SK-N-SH (cell line): ENCODE data around the gene CORO1A. TPM values are rescaled to one million over a fixed set of nuclear protein-coding genes. Genes with fewer than 3 reads are reported as not detected.
"Not testable (repeated sequence)": the region's sequence is repeated elsewhere in the genome, so short reads cannot be mapped to it uniquely, and the experiment has no call there.

Source experiments
- CTCF ChIA-PET: fragments of 300-600, 350-600 bp; formaldehyde crosslinking; extraction: SDS; loops from one replicate; lab custom pipeline; 2021; lab: Yijun Ruan, JAX
- POLR2A ChIA-PET: fragments of 350-600 bp; sonication (Branson Sonifier 250); formaldehyde crosslinking; extraction: SDS; loops from one replicate; lab custom pipeline; 2020; ENCODE audit warnings: antibody characterized with exemption, inconsistent platforms; lab: Yijun Ruan, JAX
- DNase-seq: peaks from one replicate; pipeline ENCODE4 v3.0.0; 2012
- H2AFZ ChIP-seq: fragments of 200-600 bp; sonication (generic); 2 replicates; pipeline ENCODE4 v1.8.1; 2016; ENCODE audit warnings: antibody characterized with exemption, mild to moderate bottlenecking, low read depth
- H3F3A ChIP-seq: fragments of 200-600 bp; sonication (generic); replicated peaks from 2 replicates; pipeline ENCODE3; 2016; ENCODE audit warnings: antibody characterized with exemption, mild to moderate bottlenecking; ENCODE audit not compliant: insufficient read depth
- H3K27ac ChIP-seq, 2 experiments: fragments of 200-500 bp in 1 of 2; fragments of 200-600 bp in 1 of 2; sonication (Bioruptor generic) in 1 of 2; sonication (generic), shearing (Covaris generic) in 1 of 2; 2 replicates each; pipeline versions ENCODE4 v1.5.1 to v1.6.1; 2014 to 2016; ENCODE audit warnings: low read depth in 2 of 2, inconsistent platforms in 1 of 2, low read length in 1 of 2, mild to moderate bottlenecking in 1 of 2, mixed read lengths in 1 of 2
- H3K27me3 ChIP-seq: fragments of 200-600 bp; sonication (generic), shearing (Covaris generic); 2 replicates; pipeline ENCODE4 v1.6.1; 2016; ENCODE audit warnings: mixed run types; ENCODE audit not compliant: insufficient read depth
- H3K36me3 ChIP-seq, 2 experiments: fragments of 200-500 bp in 1 of 2; fragments of 200-600 bp in 1 of 2; sonication (Bioruptor generic) in 1 of 2; sonication (generic) in 1 of 2; replicated peaks in 1 of 2; 2 replicates each; pipeline versions ENCODE3 to v1.5.1; 2014 to 2016; ENCODE audit warnings: low read length in 1 of 2, mild to moderate bottlenecking in 1 of 2; ENCODE audit not compliant: insufficient read depth in 2 of 2, control insufficient read depth in 1 of 2
- H3K4me1 ChIP-seq, 2 experiments: fragments of 200-500 bp in 1 of 2; fragments of 200-600 bp in 1 of 2; sonication (Bioruptor generic) in 1 of 2; sonication (generic), shearing (Covaris generic) in 1 of 2; 2 replicates each; pipeline versions ENCODE4 v1.5.1 to v1.6.1; 2014 to 2016; ENCODE audit warnings: low read depth in 1 of 2, low read length in 1 of 2, mixed run types in 1 of 2; ENCODE audit not compliant: insufficient read depth in 2 of 2, control insufficient read depth in 1 of 2
- H3K4me2 ChIP-seq: fragments of 200-600 bp; sonication (generic), shearing (Covaris generic); 2 replicates; pipeline ENCODE4 v1.6.1; 2017; ENCODE audit warnings: mixed run types
- H3K4me3 ChIP-seq, 2 experiments: fragments of 200-500 bp in 1 of 2; fragments of 200-600 bp in 1 of 2; sonication (Bioruptor generic) in 1 of 2; sonication (generic), shearing (Covaris generic) in 1 of 2; 2 replicates each; pipeline versions ENCODE4 v1.5.1 to v1.8.1; 2014 to 2016; ENCODE audit warnings: low read depth in 2 of 2, inconsistent platforms in 1 of 2, low read length in 1 of 2, mild to moderate bottlenecking in 1 of 2, mixed read lengths in 1 of 2, moderate library complexity in 1 of 2
- H3K79me2 ChIP-seq: fragments of 200-600 bp; sonication (generic); 2 replicates; pipeline ENCODE4 v1.8.1; 2017; ENCODE audit warnings: mild to moderate bottlenecking; ENCODE audit not compliant: insufficient read depth
- H3K9ac ChIP-seq: fragments of 200-600 bp; sonication (generic); 2 replicates; pipeline ENCODE4 v1.6.1; 2017; ENCODE audit warnings: mixed run types
- H3K9me2 ChIP-seq: fragments of 200-600 bp; sonication (generic); 2 replicates; pipeline ENCODE4 v1.6.1; 2017; ENCODE audit warnings: mixed run types
- H3K9me3 ChIP-seq: fragments of 200-600 bp; sonication (generic); 2 replicates; pipeline ENCODE4 v1.6.1; 2017; ENCODE audit warnings: mixed run types, mild to moderate bottlenecking, moderate library complexity
- H4K20me1 ChIP-seq: fragments of 200-600 bp; sonication (generic); 2 replicates; pipeline ENCODE4 v1.6.1; 2017; ENCODE audit warnings: mild to moderate bottlenecking, mixed run types; ENCODE audit not compliant: insufficient read depth
- WGBS: methylation state at CpG from one replicate; pipeline ENCODE4 v1.1.6; 2017; ENCODE audit warnings: low lambda C conversion rate; 5-methylcytosine and 5-hydroxymethylcytosine counted together
- polyA plus RNA-seq, 3 experiments: library from polyadenylated mRNA; depleted of rRNA; stranded (reverse); fragments of >200 nt; gene quantifications; 2 replicates each; pipeline ENCODE4 v1.2.3, GENCODE V29; 2012

The CORO1A gene
- polyA plus RNA-seq, 1 of the 3 experiments (the other 2 are of a cell fraction): 13.5 TPM

DNA sequence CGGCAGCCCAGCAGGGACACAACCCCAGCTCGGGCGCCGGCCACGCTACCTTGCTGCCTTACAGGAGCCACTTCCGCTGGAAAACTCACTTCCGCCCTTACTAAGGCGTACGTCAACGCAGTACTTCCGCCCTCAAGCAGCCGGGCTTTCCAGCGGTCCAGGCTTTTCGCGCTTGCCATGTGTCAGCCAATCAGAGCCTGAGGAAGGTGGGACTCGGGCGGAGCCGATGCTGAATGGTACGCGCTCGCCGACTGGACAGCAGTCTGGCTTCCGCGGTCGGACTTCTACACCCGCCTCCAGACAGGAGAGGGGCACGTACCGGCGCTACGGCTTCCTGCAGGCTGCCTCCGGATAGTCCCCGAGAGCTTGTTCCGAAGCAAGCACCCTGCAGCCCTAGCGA, 10.2 kb downstream of the CORO1A start, which contains the start of the genes BOLA2B and SLX1A:
Gene BOLA2B (minus strand): TSS at position 52 of the 400 bp plus-strand sequence. CDS start 71 bp downstream, outside the sequence.
Gene SLX1A (plus strand): TSS at position 261 of the 400 bp plus-strand sequence. CDS start 210 bp downstream, outside the sequence.
- WGBS: no CpG with 5 or more reads among the region's 34 CpGs

GRCh38 chr16:30194172-30194925, 10.9 kb downstream of the CORO1A start:
- H4K20me1 ChIP-seq, H3K9me2 ChIP-seq, H3K27ac ChIP-seq, H3F3A ChIP-seq, POLR2A ChIA-PET, H3K36me3 ChIP-seq, H3K27me3 ChIP-seq, CTCF ChIA-PET, H3K9me3 ChIP-seq, H3K79me2 ChIP-seq, H2AFZ ChIP-seq, DNase-seq, H3K4me1 ChIP-seq: not testable (repeated sequence)
- H3K4me3 ChIP-seq: peak overlapping the region in 1 of 2 experiments; percentile 50; a peak in 2 of 4 replicates
- peak overlapping the region; percentile 54; the same call in 1 of the 2 replicates for H3K9ac ChIP-seq
- WGBS: 12% methylated on average over 17 of the region's 60 CpGs
- H3K4me2 ChIP-seq: peak overlapping the region; percentile 74; the same call in 1 of the 2 replicates

More for the DNA sequence above, 10.2 kb downstream of the CORO1A start, which contains the start of the genes BOLA2B and SLX1A:
- H3K79me2 ChIP-seq, CTCF ChIA-PET, H3K9me2 ChIP-seq, H2AFZ ChIP-seq, H3K9me3 ChIP-seq, H3K36me3 ChIP-seq, H3F3A ChIP-seq, DNase-seq, H3K27me3 ChIP-seq, H3K27ac ChIP-seq, H4K20me1 ChIP-seq, H3K4me1 ChIP-seq, POLR2A ChIA-PET: not testable (repeated sequence)
- H3K4me3 ChIP-seq: peak within 1 kb of the TSS in 1 of 2 experiments; percentile 50; a peak in 2 of 4 replicates
- H3K4me2 ChIP-seq: peak within 1 kb of the TSS; percentile 74; the same call in 1 of the 2 replicates
- H3K9ac ChIP-seq: peak within 1 kb of the TSS; percentile 54; the same call in 1 of the 2 replicates

DNA sequence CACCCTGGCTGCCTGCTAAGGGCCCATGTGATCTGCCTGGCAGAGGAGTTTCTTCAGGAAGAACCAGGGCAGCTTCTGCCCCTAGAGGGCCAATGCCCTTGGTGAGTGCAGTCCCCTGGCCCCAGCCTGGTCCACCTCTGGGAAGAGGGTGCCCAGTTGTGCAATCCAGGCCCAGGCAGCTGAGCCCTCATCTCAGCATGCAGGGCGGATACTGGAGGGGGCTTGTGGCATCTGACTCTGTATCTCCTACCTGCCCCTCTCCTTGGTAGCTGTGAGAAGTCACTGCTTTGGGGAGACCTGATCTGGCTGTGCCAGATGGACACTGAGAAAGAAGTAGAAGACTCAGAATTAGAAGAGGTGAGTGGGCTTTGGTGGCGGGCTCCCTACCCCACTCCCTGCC, 13.6 kb downstream of the CORO1A start:
- H3K9ac ChIP-seq, H3K27me3 ChIP-seq, H3K9me2 ChIP-seq, H3K4me2 ChIP-seq, H3K36me3 ChIP-seq, DNase-seq, H2AFZ ChIP-seq, POLR2A ChIA-PET, H3K27ac ChIP-seq, H4K20me1 ChIP-seq, H3F3A ChIP-seq, H3K4me3 ChIP-seq, CTCF ChIA-PET, H3K4me1 ChIP-seq, H3K9me3 ChIP-seq, H3K79me2 ChIP-seq: not testable (repeated sequence)
- WGBS: 45% methylated on average over 1 of the region's 2 CpGs

DNA sequence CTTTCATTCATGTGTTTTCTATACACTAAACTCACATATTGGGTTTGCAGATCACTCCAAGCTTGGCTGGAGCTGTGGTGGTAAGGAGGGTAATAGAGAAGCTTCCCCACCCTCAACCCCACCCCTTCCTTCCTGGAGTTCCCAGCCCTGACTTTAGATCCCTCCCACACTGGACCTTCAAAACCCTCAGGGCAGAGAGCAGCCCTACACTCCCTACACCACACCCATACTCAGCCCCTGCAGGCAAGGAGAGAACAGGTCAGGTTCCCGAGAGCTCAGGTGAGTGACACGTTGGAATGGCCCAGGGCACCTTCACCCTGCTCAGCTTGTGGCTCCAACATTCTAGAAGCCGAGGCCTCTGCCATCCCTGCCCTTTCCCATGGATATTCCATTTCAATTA, 15.6 kb downstream of the CORO1A start, which contains the start of gene SULT1A3:
Gene SULT1A3 (plus strand): TSS at position 207 of the 400 bp plus-strand sequence. CDS start 1,474 bp downstream, outside the sequence.
- H3K9me2 ChIP-seq, H3K4me3 ChIP-seq, H3K79me2 ChIP-seq, H3F3A ChIP-seq, CTCF ChIA-PET, H3K9ac ChIP-seq, H3K27me3 ChIP-seq, H2AFZ ChIP-seq, H3K36me3 ChIP-seq, H3K9me3 ChIP-seq, H3K4me1 ChIP-seq, DNase-seq, H3K4me2 ChIP-seq, H3K27ac ChIP-seq, POLR2A ChIA-PET, H4K20me1 ChIP-seq: not testable (repeated sequence)
- WGBS: no CpG with 5 or more reads among the region's 3 CpGs

GRCh38 chr16:30199608-30200343, 16.4 kb downstream of the CORO1A start:
- POLR2A ChIA-PET, CTCF ChIA-PET: not testable (repeated sequence)

More at GRCh38 chr16:30199608-30200343, 16.4 kb downstream of the CORO1A start:
- no CpG with 5 or more reads among the region's 15 CpGs for WGBS
- H3K4me1 ChIP-seq, H3K9me2 ChIP-seq, H3F3A ChIP-seq, H3K9ac ChIP-seq, DNase-seq, H3K27ac ChIP-seq, H3K36me3 ChIP-seq, H3K9me3 ChIP-seq, H4K20me1 ChIP-seq, H3K4me3 ChIP-seq, H3K79me2 ChIP-seq, H3K27me3 ChIP-seq, H3K4me2 ChIP-seq, H2AFZ ChIP-seq: not testable (repeated sequence)
